Endothelial cell of umbilical vein (primary cell): ENCODE measurements around the gene TNPO3. TPM values are rescaled to one million over a fixed set of nuclear protein-coding genes. Genes with fewer than 3 reads are reported as not detected.

Experiments
- BruUV-seq: library from RNA; stranded (reverse); fragments of 400-500 nt; replicated peaks from 2 replicates; lab custom pipeline; 2021; lab: Mats Ljungman, UMichigan
- CTCF ChIA-PET: fragments of 300-600, 350-600 bp; sonication (Branson Sonifier 250); formaldehyde crosslinking; loops from one replicate; lab custom pipeline; 2021; ENCODE audit warnings: antibody characterized with exemption, inconsistent platforms; lab: Charles Lee
- POLR2A ChIA-PET: fragments of 300-600, 350-600 bp; sonication (Branson Sonifier 250); formaldehyde crosslinking; loops from one replicate; lab custom pipeline; 2021; ENCODE audit warnings: antibody characterized with exemption, inconsistent platforms; lab: Charles Lee
- DNase-seq: peaks from one replicate; pipeline ENCODE4 v3.0.0-alpha.2; 2011; ENCODE audit warnings: low read depth, low spot score
- FAIRE-seq: peaks from 2 replicates; lab custom pipeline; 2011; peaks lifted over from hg19 to GRCh38; lab: Jason Lieb, UNC
- H2AFZ ChIP-seq: 2 replicates; pipeline ENCODE4 v1.6.0; 2012; ENCODE audit warnings: low read depth, low read length, control low read depth, inconsistent platforms
- H3K27ac ChIP-seq: 2 replicates; pipeline ENCODE4 v1.5.1; 2011; ENCODE audit warnings: low read depth, mild to moderate bottlenecking, control low read depth, low read length, moderate library complexity; ENCODE audit not compliant: insufficient read depth
- H3K27me3 ChIP-seq, 2 experiments: 2 replicates each; pipeline versions ENCODE4 v1.6.0 to v1.6.1; 2011; ENCODE audit warnings: low read length in 2 of 2, mixed read lengths in 1 of 2; ENCODE audit not compliant: control insufficient read depth in 2 of 2, insufficient read depth in 2 of 2
- H3K36me3 ChIP-seq, 2 experiments: 2 replicates in 1 of 2; 3 replicates in 1 of 2; pipeline ENCODE4 v1.5.1; 2011; ENCODE audit warnings: low read length in 2 of 2, mild to moderate bottlenecking in 1 of 2, moderate library complexity in 1 of 2; ENCODE audit not compliant: control insufficient read depth in 2 of 2, insufficient read depth in 2 of 2; ENCODE audit errors: extremely low read depth in 1 of 2
- H3K4me1 ChIP-seq: 3 replicates; pipeline ENCODE4 v1.5.1; 2011; ENCODE audit warnings: mild to moderate bottlenecking, low read length; ENCODE audit not compliant: control insufficient read depth, insufficient read depth; ENCODE audit errors: extremely low read depth
- H3K4me2 ChIP-seq: 2 replicates; pipeline ENCODE4 v1.6.1; 2011; ENCODE audit warnings: low read length, control low read depth, mixed read lengths; ENCODE audit not compliant: insufficient read depth
- H3K4me3 ChIP-seq, 3 experiments: fragments of 200-600 bp in 1 of 3; sonication (generic), shearing (Covaris generic) in 1 of 3; replicated peaks in 1 of 3; 2 replicates each; pipeline ENCODE4 v1.5.1; 2011 to 2016; ENCODE audit warnings: control low read depth in 3 of 3, low read length in 3 of 3, mild to moderate bottlenecking in 2 of 3, inconsistent platforms in 1 of 3, low read depth in 1 of 3, moderate library complexity in 1 of 3; ENCODE audit not compliant: insufficient read depth in 1 of 3
- H3K79me2 ChIP-seq: 2 replicates; pipeline ENCODE4 v1.6.0; 2012; ENCODE audit warnings: low read length, inconsistent platforms; ENCODE audit not compliant: control insufficient read depth, insufficient read depth
- H3K9ac ChIP-seq: replicated peaks from 2 replicates; pipeline ENCODE3; 2011; ENCODE audit warnings: low read length, control low read depth; ENCODE audit not compliant: insufficient read depth; ENCODE audit errors: extremely low read depth
- H3K9me1 ChIP-seq: replicated peaks from 3 replicates; pipeline ENCODE4 v1.6.0; 2011; ENCODE audit warnings: mild to moderate bottlenecking, low read length; ENCODE audit not compliant: control insufficient read depth, insufficient read depth; ENCODE audit errors: extremely low read depth
- H3K9me3 ChIP-seq: replicated peaks from 2 replicates; pipeline ENCODE4 v1.5.1; 2012; ENCODE audit warnings: low read length, inconsistent platforms; ENCODE audit not compliant: control insufficient read depth, insufficient read depth
- H4K20me1 ChIP-seq: replicated peaks from 2 replicates; pipeline ENCODE3; 2011; ENCODE audit warnings: mild to moderate bottlenecking, low read length; ENCODE audit not compliant: control insufficient read depth, insufficient read depth; ENCODE audit errors: extremely low read depth
- CTCF ChIP-seq, 2 donors: IDR thresholded peaks; 1 replicate in 1 of 2; 2 replicates in 1 of 2; pipeline ENCODE4 v1.5.1; 2011; ENCODE audit warnings: low read length in 2 of 2, mild to moderate bottlenecking in 2 of 2, moderate library complexity in 2 of 2, control low read depth in 1 of 2, inconsistent platforms in 1 of 2, low read depth in 1 of 2; ENCODE audit not compliant: insufficient read depth in 1 of 2; ENCODE audit errors: extremely low read depth in 1 of 2
- EZH2 ChIP-seq: IDR thresholded peaks from 2 replicates; pipeline ENCODE4 v1.6.1; 2012; ENCODE audit warnings: borderline replicate concordance, low read depth, mild to moderate bottlenecking, moderate library complexity, low read length, inconsistent platforms; ENCODE audit not compliant: severe bottlenecking
- FOS ChIP-seq: IDR thresholded peaks from 2 replicates; pipeline ENCODE4 v1.6.1; 2011; ENCODE audit warnings: mild to moderate bottlenecking, low read length, moderate library complexity, borderline replicate concordance; ENCODE audit not compliant: insufficient read depth
- GATA2 ChIP-seq: IDR thresholded peaks from 2 replicates; pipeline ENCODE4 v1.7.0; 2011; ENCODE audit warnings: low read depth, mild to moderate bottlenecking, moderate library complexity, mixed read lengths, low read length; ENCODE audit not compliant: insufficient read length, insufficient read depth
- JUN ChIP-seq: IDR thresholded peaks from 2 replicates; pipeline ENCODE4 v1.6.1; 2011; ENCODE audit warnings: borderline replicate concordance, low read depth; ENCODE audit not compliant: insufficient read length, insufficient read depth
- MAX ChIP-seq: IDR thresholded peaks from 2 replicates; pipeline ENCODE4 v1.6.1; 2011; ENCODE audit not compliant: insufficient read depth, insufficient read length
- MYC ChIP-seq: IDR thresholded peaks from one replicate; pipeline ENCODE4 v1.6.1; 2011; ENCODE audit warnings: mild to moderate bottlenecking, low read depth, low read length
- POLR2A ChIP-seq: IDR thresholded peaks from 2 replicates; pipeline ENCODE4 v1.6.1; 2012; ENCODE audit warnings: low read depth, mild to moderate bottlenecking, control low read depth, low read length
- POLR2AphosphoS5 ChIP-seq: IDR thresholded peaks from 2 replicates; pipeline ENCODE4 v1.6.1; 2012; ENCODE audit warnings: low read depth, mild to moderate bottlenecking, control low read depth, low read length, moderate library complexity; ENCODE audit not compliant: insufficient read depth
- dilution Hi-C: fragments of 300-500 bp; cut with MboI; formaldehyde crosslinking; loops from one replicate; pipeline ENCODE4 v1.15.0; 2019; ENCODE audit warnings: low sequenced_read_pairs; ENCODE audit not compliant: extremely low pct_ligation_motif_present
- intact Hi-C: fragments of 100-400 bp; cut with micrococcal nuclease; formaldehyde crosslinking; loops from one replicate; pipeline ENCODE4 v1.10.0; 2022
- polyA plus RNA-seq, 4 experiments: library from polyadenylated mRNA; depleted of rRNA in 3 of 4; stranded (reverse) in 3 of 4; unstranded in 1 of 4; fragments of >200 nt; gene quantifications; 2 replicates each; pipeline versions ENCODE4 v1.2.1 to v1.2.3, GENCODE V29; 2011 to 2012; ENCODE audit warnings: missing spikeins in 1 of 4
- total RNA-seq: library from RNA; stranded (reverse); gene quantifications from 2 replicates; pipeline ENCODE4 v1.2.3, GENCODE V29; 2021

Gene TNPO3
- total and polyA plus RNA-seq, 2 donors (not counting 3 experiments of a cell fraction or from before 2014, with no cell fraction given), result 29.0 to 46.9 TPM

DNA sequence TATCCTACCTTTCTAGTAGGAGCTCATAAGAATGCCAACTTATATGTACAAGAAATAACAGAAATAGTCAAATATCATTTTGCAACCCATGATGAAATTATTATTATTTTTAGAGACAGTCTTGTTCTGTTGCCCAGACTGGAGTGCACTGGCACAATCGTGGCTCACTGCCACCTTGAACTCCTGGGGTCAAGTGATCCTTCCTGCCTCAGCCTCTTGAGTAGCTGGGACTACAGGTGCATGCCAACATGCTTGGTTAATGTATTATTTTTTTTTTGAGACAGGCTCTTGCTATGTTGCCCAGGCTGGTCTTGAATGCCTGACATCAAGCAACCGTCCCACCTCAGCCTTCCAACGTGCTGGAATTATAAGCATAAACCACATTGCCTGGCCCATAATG lies 44.8 kb downstream of the TNPO3 start:
- FAIRE-seq, result no peak
- Histone ChIP-seq H3K9ac (no peak overlapping the region), H3K79me2 (peaks cover 27% of the 10 kb centered on the region), H3K4me1 (no peaks in the 10 kb centered on the region), H3K4me2 (no peak overlapping the region), H3K9me3 (no peaks in the 10 kb centered on the region), H3K4me3 (no peak overlapping the region), H4K20me1 (peaks cover 2% of the 10 kb centered on the region), H3K27me3 (no peaks in the 10 kb centered on the region), H2AFZ (no peak overlapping the region), H3K9me1 (no peaks in the 10 kb centered on the region), H3K27ac (no peak overlapping the region), H3K36me3 (peaks cover 0 to 7% of the 10 kb centered on the region in 2 experiments)
- intact Hi-C loops, result no loop called here
- TF ChIP-seq MYC (no peak), GATA2 (no peak), CTCF (IDR thresholded peaks at IDR 0.05; ENCODE audit: extremely low read depth in 1 of 2, insufficient read depth in 1 of 2, low read depth in 1 of 2, low read length in 2 of 2) (no peak), FOS (no peak), EZH2 (no peak), JUN (no peak), POLR2AphosphoS5 (no peak), MAX (no peak), POLR2A (no peak)
- no TSS peak for BruUV-seq
- dilution Hi-C loops, result no loop called here
- DNase-seq, result no peak
- POLR2A ChIA-PET, result no interaction called here
- CTCF ChIA-PET, result interaction anchor here (2.0 kb wide), 1 partner anchor 81 kb away, joined by 5 read pairs; no protein-coding TSS in a partner anchor
